Spleen (tissue), 11 donors: ENCODE results near the gene PACRG. TPM values are rescaled to one million over a fixed set of nuclear protein-coding genes. Genes with fewer than 3 reads are reported as not detected.

Source experiments
- DNase-seq: peaks from one replicate; pipeline ENCODE4 v3.0.0-alpha.2; 2020
- H3K27ac ChIP-seq, 8 donors: fragments of 200-600 bp; sonication (generic) in 7 of 8; 1 replicate in 4 of 8; 2 replicates in 4 of 8; pipeline versions ENCODE4 v1.5.0 to v1.8.0; 2016 to 2021; ENCODE audit warnings: inconsistent platforms in 4 of 8, mild to moderate bottlenecking in 4 of 8, moderate library complexity in 1 of 8
- H3K27me3 ChIP-seq, 7 donors: fragments of 200-600 bp; sonication (generic) in 6 of 7; replicated peaks in 1 of 7; 1 replicate in 4 of 7; 2 replicates in 3 of 7; pipeline versions ENCODE4 v1.5.0 to v1.8.0; 2016 to 2021; ENCODE audit warnings: inconsistent platforms in 3 of 7, mild to moderate bottlenecking in 1 of 7
- H3K36me3 ChIP-seq, 6 donors: fragments of 200-600 bp; sonication (generic) in 5 of 6; 1 replicate in 4 of 6; 2 replicates in 2 of 6; pipeline versions ENCODE4 v1.5.0 to v1.8.0; 2016 to 2021; ENCODE audit warnings: inconsistent platforms in 2 of 6
- H3K4me1 ChIP-seq, 6 donors: fragments of 200-600 bp; sonication (generic) in 5 of 6; 1 replicate in 3 of 6; 2 replicates in 3 of 6; pipeline versions ENCODE4 v1.5.0 to v1.8.0; 2016 to 2021; ENCODE audit warnings: inconsistent platforms in 3 of 6
- H3K4me3 ChIP-seq, 8 donors: fragments of 200-600 bp; sonication (generic) in 7 of 8; 1 replicate in 4 of 8; 2 replicates in 4 of 8; pipeline versions ENCODE4 v1.5.0 to v1.8.0; 2016 to 2021; ENCODE audit warnings: inconsistent platforms in 4 of 8, mild to moderate bottlenecking in 4 of 8, moderate library complexity in 2 of 8
- H3K9me3 ChIP-seq, 8 donors: fragments of 200-600 bp; sonication (generic) in 7 of 8; 1 replicate in 4 of 8; 2 replicates in 4 of 8; pipeline versions ENCODE4 v1.5.0 to v1.8.0; 2016 to 2021; ENCODE audit warnings: inconsistent platforms in 4 of 8
- POLR2A ChIP-seq, 3 donors: fragments of 450-650 bp; IDR thresholded peaks; one replicate each; pipeline ENCODE4 v1.5.1; 2017; ENCODE audit warnings: antibody characterized with exemption in 3 of 3, mild to moderate bottlenecking in 1 of 3
- POLR2AphosphoS5 ChIP-seq, 3 donors: sonication (generic); formaldehyde crosslinking; IDR thresholded peaks; one replicate each; pipeline ENCODE4 v1.5.1; 2017; ENCODE audit warnings: antibody characterized with exemption in 3 of 3
- WGBS, 5 donors: extraction: QIAGEN DNeasy Blood & Tissue Kit in 3 of 5; methylation state at CpG; one replicate each; pipeline versions ENCODE4 v1.1.5 to v1.1.7; 2013 to 2018; 5-methylcytosine and 5-hydroxymethylcytosine counted together
- intact Hi-C: fragments of 100-400 bp; cut with DNase I; formaldehyde crosslinking; loops from one replicate; pipeline ENCODE4 v1.15.0; 2023; ENCODE audit warnings: low total_unique reads
- polyA plus RNA-seq, 3 donors: library from polyadenylated mRNA; stranded (reverse); fragments of 200-250 nt; gene quantifications; one replicate each; pipeline ENCODE4 v1.2.1, GENCODE V29; 2013
- total RNA-seq, 7 donors: library from RNA; depleted of rRNA in 3 of 7; stranded (reverse); fragments of >200 nt in 3 of 7; fragmentation: NEBNext Ultra II Directional in 4 of 7; extraction: Animal tissue kit (Norgen Biotek cat#: 25700) in 4 of 7; gene quantifications; one replicate each; pipeline versions ENCODE4 v1.1.0 to v1.2.1, GENCODE V29; 2016 to 2021
- TF ChIP-seq, protein P1 (sequence below), 11 experiments: fragments of 200-600 bp in 7 of 11; fragments of 450-650 bp in 4 of 11; sonication (generic) in 4 of 11; IDR thresholded peaks in 8 of 11; conservative IDR thresholded peaks in 3 of 11; 1 replicate in 7 of 11; 2 replicates in 4 of 11; pipeline versions ENCODE4 v1.4.0 to v1.8.0; 2016 to 2021; ENCODE audit warnings: antibody characterized with exemption in 11 of 11, inconsistent platforms in 4 of 11, mild to moderate bottlenecking in 1 of 11
- donor health status: healthy with polysubstance abuse.
- donor health status: DM: no; HTN: no; CAD: no; lungs with moderate emphysema.
- donor health status: DM: no; HTN: no; CAD: no.
- donor health status: Bipolar disorder and iron deficiency.
- donor health status: healthy.
- donor health status: DM: no; HTN: no; CAD: no.
- donor health status: DM: yes; HTN: yes; CAD: no.

The PACRG gene
- total and polyA plus RNA-seq, 10 donors = 0.32 to 2.0 (median 1.0) TPM; not detected in 5

DNA sequence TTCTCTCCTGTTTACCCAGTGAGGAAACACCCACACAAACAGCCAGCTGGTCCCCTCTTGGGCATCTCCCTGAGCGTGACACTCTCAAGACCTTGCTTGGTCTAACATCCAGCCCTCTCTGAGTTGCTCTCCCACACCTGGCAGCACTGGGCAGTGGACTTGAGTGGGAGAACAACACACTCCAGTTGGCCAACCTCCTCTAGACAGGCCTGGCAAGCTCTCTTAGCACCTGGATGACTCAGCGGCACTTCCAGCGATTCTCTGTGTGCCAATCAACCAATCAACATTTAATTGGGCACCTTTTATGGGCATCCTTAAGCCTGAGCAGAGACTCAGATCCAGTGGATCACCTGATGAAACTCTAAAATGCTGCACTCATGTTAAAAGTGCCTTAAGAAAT, 610.2 kb downstream of the PACRG start:
- TF ChIP-seq POLR2A (IDR thresholded peaks at IDR 0.05) (no peak), POLR2AphosphoS5 (IDR thresholded peaks at IDR 0.05) (no peak)
- TF ChIP-seq, protein P1, sequence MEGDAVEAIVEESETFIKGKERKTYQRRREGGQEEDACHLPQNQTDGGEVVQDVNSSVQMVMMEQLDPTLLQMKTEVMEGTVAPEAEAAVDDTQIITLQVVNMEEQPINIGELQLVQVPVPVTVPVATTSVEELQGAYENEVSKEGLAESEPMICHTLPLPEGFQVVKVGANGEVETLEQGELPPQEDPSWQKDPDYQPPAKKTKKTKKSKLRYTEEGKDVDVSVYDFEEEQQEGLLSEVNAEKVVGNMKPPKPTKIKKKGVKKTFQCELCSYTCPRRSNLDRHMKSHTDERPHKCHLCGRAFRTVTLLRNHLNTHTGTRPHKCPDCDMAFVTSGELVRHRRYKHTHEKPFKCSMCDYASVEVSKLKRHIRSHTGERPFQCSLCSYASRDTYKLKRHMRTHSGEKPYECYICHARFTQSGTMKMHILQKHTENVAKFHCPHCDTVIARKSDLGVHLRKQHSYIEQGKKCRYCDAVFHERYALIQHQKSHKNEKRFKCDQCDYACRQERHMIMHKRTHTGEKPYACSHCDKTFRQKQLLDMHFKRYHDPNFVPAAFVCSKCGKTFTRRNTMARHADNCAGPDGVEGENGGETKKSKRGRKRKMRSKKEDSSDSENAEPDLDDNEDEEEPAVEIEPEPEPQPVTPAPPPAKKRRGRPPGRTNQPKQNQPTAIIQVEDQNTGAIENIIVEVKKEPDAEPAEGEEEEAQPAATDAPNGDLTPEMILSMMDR (IDR thresholded peaks at IDR 0.05 in 8 of 11, conservative IDR thresholded peaks at IDR 0.05 in 3 of 11) = no peak
- Histone ChIP-seq H3K27me3 (peaks cover 0 to 19% (median 0%) of the 10 kb centered on the region in 7 donors), H3K4me1 (peaks cover 0 to 27% (median 20%) of the 10 kb centered on the region in 6 donors), H3K27ac (no peak overlapping the region), H3K9me3 (no peaks in the 10 kb centered on the region), H3K36me3 (no peaks in the 10 kb centered on the region), H3K4me3 (no peak overlapping the region)
- WGBS, 5 donors = 78 to 97% (median 92%) methylated on average over 3 of the region's 3 CpGs
- intact Hi-C loops = no loop called here
- no peak for DNase-seq

DNA sequence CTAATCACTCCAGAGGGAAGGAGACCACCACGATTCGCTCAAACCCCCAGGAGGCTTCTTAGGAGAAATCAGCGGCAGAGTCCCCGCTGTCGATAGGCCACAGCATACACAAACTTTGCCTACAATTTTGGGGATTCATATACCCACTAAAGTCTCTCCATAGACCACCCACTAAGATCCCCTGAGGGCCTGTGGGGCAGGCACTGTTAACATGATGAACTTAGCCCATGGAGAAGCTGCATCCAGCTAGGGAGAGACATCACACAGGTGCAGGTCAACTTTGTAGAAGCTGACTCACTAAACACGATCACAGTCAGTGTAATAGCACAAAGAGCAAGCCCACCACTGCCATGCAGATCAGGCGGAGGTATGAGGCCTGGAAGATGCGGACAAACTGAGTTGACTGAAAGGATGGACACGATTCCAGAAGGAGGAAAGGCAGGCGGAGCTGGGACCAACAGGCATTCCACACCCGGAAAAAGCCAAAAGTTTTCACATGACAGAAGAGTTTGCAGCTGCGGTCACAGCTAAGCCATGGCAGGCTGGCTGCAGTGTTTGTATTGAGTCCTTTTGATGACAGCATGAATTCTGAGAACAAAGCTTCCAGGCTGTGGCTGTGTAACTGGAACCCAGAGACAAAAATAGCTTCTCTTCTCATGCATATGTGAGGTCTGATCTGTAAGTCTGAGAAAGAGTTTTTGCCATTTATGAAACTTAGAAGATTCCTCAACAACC, 611.1 kb downstream of the PACRG start:
- peaks cover 0 to 34% (median 20%) of the 10 kb centered on the region in 6 donors for H3K4me1 ChIP-seq
- no peak overlapping the region for H3K4me3 ChIP-seq
- DNase-seq = no peak
- no peak overlapping the region for H3K27ac ChIP-seq
- intact Hi-C loops = no loop called here
- no peaks in the 10 kb centered on the region for H3K9me3 ChIP-seq
- H3K27me3 ChIP-seq = peaks cover 0 to 19% (median 0%) of the 10 kb centered on the region in 7 donors
- TF ChIP-seq POLR2A (IDR thresholded peaks at IDR 0.05) (no peak), POLR2AphosphoS5 (IDR thresholded peaks at IDR 0.05) (no peak)
- TF ChIP-seq, protein P1 (IDR thresholded peaks at IDR 0.05 in 8 of 11, conservative IDR thresholded peaks at IDR 0.05 in 3 of 11) = no peak
- 77 to 86% (median 84%) methylated on average over 12 of the region's 12 CpGs for whole genome bisulfite sequencing, 5 donors
- no peaks in the 10 kb centered on the region for H3K36me3 ChIP-seq

DNA sequence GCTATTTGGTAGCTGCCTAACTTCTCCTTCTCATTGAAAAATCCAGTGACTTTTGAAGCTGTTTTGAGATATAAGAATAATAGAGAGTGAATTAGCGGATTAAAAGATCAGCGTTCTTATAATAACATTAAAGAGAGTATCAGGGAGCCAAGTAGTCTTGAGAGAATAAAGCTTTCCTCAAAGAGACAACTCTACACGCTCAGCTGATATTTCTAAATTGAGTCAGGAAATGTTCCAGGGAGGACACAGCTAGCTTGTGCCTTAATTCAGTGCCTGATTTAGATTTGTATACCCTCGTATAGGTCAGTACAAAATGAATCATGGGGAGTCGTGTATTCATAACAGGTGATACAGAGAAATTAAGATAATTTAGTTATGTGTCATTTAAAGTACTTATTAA, 611.7 kb downstream of the PACRG start:
- Histone ChIP-seq H3K4me1 (peaks cover 0 to 33% (median 17%) of the 10 kb centered on the region in 6 donors), H3K27me3 (peaks cover 0 to 19% (median 0%) of the 10 kb centered on the region in 7 donors), H3K4me3 (no peak overlapping the region), H3K27ac (no peak overlapping the region), H3K36me3 (no peaks in the 10 kb centered on the region), H3K9me3 (no peaks in the 10 kb centered on the region)
- TF ChIP-seq POLR2A (IDR thresholded peaks at IDR 0.05) (no peak), POLR2AphosphoS5 (IDR thresholded peaks at IDR 0.05) (no peak)
- TF ChIP-seq, protein P1 (IDR thresholded peaks at IDR 0.05 in 8 of 11, conservative IDR thresholded peaks at IDR 0.05 in 3 of 11) = no peak
- no peak for DNase-seq
- WGBS, 5 donors = 81 to 92% (median 85%) methylated on average over 5 of the region's 5 CpGs
- intact Hi-C loops = no loop called here

DNA sequence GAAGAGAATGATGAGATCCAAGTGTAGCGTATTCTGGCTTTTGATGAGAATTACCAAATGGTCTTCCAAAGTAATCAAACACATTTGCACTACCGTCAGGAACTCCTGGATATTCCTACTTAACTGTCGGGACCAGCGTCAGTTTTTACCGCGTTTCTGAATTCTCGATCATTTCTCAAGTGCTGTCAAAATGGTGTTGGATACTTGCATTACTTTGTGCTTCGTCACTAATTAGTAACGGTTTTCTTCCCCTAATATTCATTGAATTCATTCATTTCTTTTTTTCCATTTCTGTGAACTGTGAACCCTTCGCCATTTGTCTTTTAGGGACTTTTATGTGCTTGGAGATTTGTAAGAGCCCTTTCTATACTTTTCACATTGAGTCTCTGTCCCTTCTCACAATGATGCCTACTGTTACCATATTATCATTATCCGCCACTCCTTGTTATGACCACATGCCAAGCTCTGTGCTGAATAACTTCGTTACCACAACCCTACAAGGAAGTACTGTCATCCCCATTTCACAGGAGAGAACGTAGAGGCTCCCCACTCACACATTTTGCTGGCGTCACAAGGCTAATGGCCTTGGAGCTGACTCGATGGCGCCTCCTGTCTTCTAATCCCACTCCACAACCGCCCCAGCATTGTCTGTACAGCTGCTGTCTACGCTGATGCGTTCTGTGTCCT, 612.6 kb downstream of the PACRG start:
- Histone ChIP-seq H3K4me1 (peaks cover 0 to 25% (median 10%) of the 10 kb centered on the region in 6 donors), H3K9me3 (no peaks in the 10 kb centered on the region), H3K27me3 (peaks cover 0 to 14% (median 0%) of the 10 kb centered on the region in 7 donors), H3K4me3 (no peak overlapping the region), H3K27ac (no peak overlapping the region), H3K36me3 (no peaks in the 10 kb centered on the region)
- WGBS, 5 donors = 91 to 97% (median 95%) methylated on average over 19 of the region's 19 CpGs
- DNase-seq = no peak
- intact Hi-C loops = no loop called here
- TF ChIP-seq POLR2A (IDR thresholded peaks at IDR 0.05) (no peak), POLR2AphosphoS5 (IDR thresholded peaks at IDR 0.05) (no peak)
- TF ChIP-seq, protein P1 (IDR thresholded peaks at IDR 0.05 in 8 of 11, conservative IDR thresholded peaks at IDR 0.05 in 3 of 11) = no peak
